K562 (cell line): ENCODE results near the gene TICAM1. TPM values are rescaled to one million over a fixed set of nuclear protein-coding genes. Genes with fewer than 3 reads are reported as not detected.

Source experiments
- CHD1 ChIP-seq: fragments of 200-600 bp; sonication (generic); IDR thresholded peaks from one replicate; pipeline ENCODE4 v1.6.1; 2012; ENCODE audit warnings: mild to moderate bottlenecking, moderate library complexity, low read length, inconsistent platforms
- DDX20 ChIP-seq: fragments of 450-650 bp; IDR thresholded peaks from 2 replicates; pipeline ENCODE4 v1.6.1; 2016; ENCODE audit warnings: missing genetic modification characterization, low read depth, mild to moderate bottlenecking, missing compliant biosample characterization, moderate library complexity
- GABPB1 ChIP-seq: sonication (generic); formaldehyde crosslinking; IDR thresholded peaks from 2 replicates; pipeline ENCODE4 v1.8.0; 2022; ENCODE audit warnings: mild to moderate bottlenecking, missing genetic modification reagents
- HNRNPLL ChIP-seq: fragments of 200-400 bp; formaldehyde crosslinking; IDR thresholded peaks from 2 replicates; pipeline ENCODE4 v1.6.1; 2017; ENCODE audit warnings: low read length, low read depth, mild to moderate bottlenecking; ENCODE audit not compliant: poor library complexity, severe bottlenecking
- MTF1 ChIP-seq: fragments of 250-450 bp; sonication (Bioruptor Pico); IDR thresholded peaks from 2 replicates; pipeline ENCODE4 v1.9.0; 2021; ENCODE audit warnings: moderate library complexity, mild to moderate bottlenecking, inconsistent platforms, borderline replicate concordance
- MXI1 ChIP-seq: IDR thresholded peaks from 2 replicates; pipeline ENCODE4 v1.6.1; 2011; ENCODE audit warnings: low read depth, mild to moderate bottlenecking, improper control_type of control experiment, low read length
- OTX1 ChIP-seq: fragments of 450-650 bp; formaldehyde crosslinking; IDR thresholded peaks from 2 replicates; pipeline ENCODE4 v1.4.0; 2022; ENCODE audit warnings: mild to moderate bottlenecking
- POLR2H ChIP-seq: IDR thresholded peaks from 2 replicates; pipeline ENCODE4 v1.6.1; 2016; ENCODE audit warnings: missing genetic modification characterization, low read depth, mild to moderate bottlenecking, control low read depth, missing compliant biosample characterization, moderate library complexity
- SAFB ChIP-seq: fragments of 200-400 bp; formaldehyde crosslinking; IDR thresholded peaks from 2 replicates; pipeline ENCODE4 v1.6.1; 2017; ENCODE audit warnings: low read depth, low read length, borderline replicate concordance
- SRF ChIP-seq, 2 experiments: fragments of 250-450, 450-650 bp in 1 of 2; sonication (Bioruptor Pico) in 1 of 2; sonication (generic) in 1 of 2; formaldehyde crosslinking; IDR thresholded peaks; 2 replicates each; pipeline versions ENCODE4 v1.5.0 to v1.5.1; 2020 to 2022; ENCODE audit warnings: mild to moderate bottlenecking in 1 of 2, missing genetic modification reagents in 1 of 2
- ZNF217 ChIP-seq: sonication (generic); formaldehyde crosslinking; IDR thresholded peaks from 2 replicates; pipeline ENCODE4 v1.8.0; 2022; ENCODE audit warnings: mild to moderate bottlenecking, missing genetic modification reagents
- ZNF23 ChIP-seq: fragments of 250-450 bp; sonication (Bioruptor Pico); IDR thresholded peaks from 2 replicates; pipeline ENCODE4 v1.4.0; 2020; ENCODE audit warnings: mild to moderate bottlenecking
- ZNF3 ChIP-seq: fragments of 250-450 bp; sonication (Bioruptor Pico); IDR thresholded peaks from 2 replicates; pipeline ENCODE4 v1.5.0; 2021; ENCODE audit warnings: mild to moderate bottlenecking, moderate library complexity
- ZNF311 ChIP-seq: fragments of 250-450 bp; sonication (Bioruptor Pico); IDR thresholded peaks from 2 replicates; pipeline ENCODE4 v1.4.0; 2020; ENCODE audit warnings: mild to moderate bottlenecking, moderate library complexity
- ZNF507 ChIP-seq: conservative IDR thresholded peaks from 2 replicates; pipeline ENCODE4 v1.6.1; 2017; ENCODE audit warnings: missing genetic modification characterization, missing compliant biosample characterization
- ZNF584 ChIP-seq: fragments of 200-800 bp; sonication (Bioruptor generic); IDR thresholded peaks from 2 replicates; pipeline ENCODE4 v1.6.1; 2016; ENCODE audit warnings: low read depth, mild to moderate bottlenecking, missing genetic modification characterization, missing compliant biosample characterization
- ZSCAN32 ChIP-seq: fragments of 450-650 bp; formaldehyde crosslinking; IDR thresholded peaks from 2 replicates; pipeline ENCODE4 v1.4.0; 2020; ENCODE audit warnings: mild to moderate bottlenecking, moderate library complexity
- polyA plus RNA-seq, 8 experiments: library from polyadenylated mRNA; depleted of rRNA in 4 of 8; stranded (reverse) in 5 of 8; unstranded in 3 of 8; fragments of >200 nt; fragmentation: Nextera tagmentation in 2 of 8; fragmentation: Illumina TruSeq in 1 of 8; extraction: Ambion mirVana in 2 of 8; extraction: Trizol in 1 of 8; gene quantifications; 2 replicates each; pipeline versions ENCODE4 v1.2.1 to v1.2.3, GENCODE V29; 2011 to 2014; ENCODE audit warnings: inconsistent platforms in 1 of 8, missing spikeins in 1 of 8
- total RNA-seq, 7 experiments: library from RNA; depleted of rRNA in 6 of 7; stranded (reverse); fragments of >200 nt in 6 of 7; fragmentation: Illumina TruSeq in 2 of 7; extraction: Trizol in 2 of 7; gene quantifications; 2 replicates each; pipeline versions ENCODE4 v1.2.1 to v1.2.3, GENCODE V29; 2011 to 2021; ENCODE audit warnings: low replicate concordance in 1 of 7
- TF ChIP-seq, protein P1 (sequence below): fragments of 450-650 bp; IDR thresholded peaks from 2 replicates; pipeline ENCODE4 v1.7.0; 2016; ENCODE audit warnings: borderline replicate concordance
- TF ChIP-seq, protein P2 (sequence below): fragments of 250-450 bp; sonication (Bioruptor Pico); IDR thresholded peaks from 2 replicates; pipeline ENCODE4 v1.4.0; 2020
- TF ChIP-seq, protein P3 (sequence below): fragments of 450-650 bp; formaldehyde crosslinking; IDR thresholded peaks from 2 replicates; pipeline ENCODE4 v1.4.0; 2020; ENCODE audit warnings: mild to moderate bottlenecking

TICAM1 gene
- total and polyA plus RNA-seq, 9 of the 15 experiments (the other 6 are each of a cell fraction or from before 2014, with no cell fraction given) = 0.07 to 11.6 (median 1.5) TPM

DNA sequence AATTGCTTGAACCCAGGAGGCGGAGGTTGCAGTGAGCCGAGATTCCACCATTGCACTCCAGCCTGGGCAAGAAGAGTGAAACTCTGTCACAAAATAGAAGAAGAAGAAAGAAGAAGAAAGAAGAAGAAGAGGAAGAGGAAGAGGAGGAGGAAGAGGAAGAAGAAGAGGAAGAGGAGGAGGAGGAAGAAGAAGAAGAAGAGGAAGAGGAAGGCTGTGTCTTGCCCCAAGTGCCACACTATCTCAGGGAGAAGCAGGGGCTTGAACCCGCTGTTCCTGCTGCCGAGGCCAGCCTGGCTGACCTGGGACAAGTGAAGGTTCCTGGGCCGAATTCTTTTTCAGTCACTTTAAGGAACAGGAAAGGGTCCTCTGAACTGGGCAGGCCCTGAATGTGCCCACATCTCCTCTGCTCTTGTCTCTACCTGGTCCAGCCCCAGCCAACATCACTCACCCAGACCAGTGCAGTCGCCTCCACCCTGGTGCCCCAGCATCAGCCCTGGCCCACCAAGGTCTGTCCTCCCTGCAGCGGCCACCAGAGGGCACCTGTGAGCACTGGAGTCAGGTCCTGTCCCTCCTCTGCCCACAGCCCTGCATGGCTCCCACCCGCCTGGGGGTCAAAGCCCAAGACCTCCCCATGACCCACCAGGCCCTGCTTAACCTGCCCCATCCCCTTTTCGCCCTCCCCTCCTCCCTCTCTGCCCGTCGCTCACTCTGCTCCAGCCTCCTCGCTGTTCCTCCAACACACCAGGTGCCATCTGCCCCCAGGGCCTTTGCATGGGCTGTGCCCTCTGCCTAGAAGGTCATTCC lies 20.0 kb downstream of the TICAM1 start (continued):
- TF ChIP-seq SRF (CRISPR knock-in tag; IDR thresholded peaks at IDR 0.05) (no peak; a peak in 1 of 4 replicates), SAFB (no peak), MXI1 (no peak), GABPB1 (CRISPR knock-in tag) (peak; percentile 41; the same call in 1 of the 2 replicates), HNRNPLL (no peak), MTF1 (CRISPR knock-in tag) (no peak), ZNF507 (tag) (no peak), ZSCAN32 (CRISPR knock-in tag) (no peak), ZNF311 (CRISPR knock-in tag) (no peak), CHD1 (no peak), ZNF3 (CRISPR knock-in tag) (no peak), ZNF584 (CRISPR knock-in tag) (no peak), DDX20 (tag) (no peak), ZNF23 (CRISPR knock-in tag) (no peak), OTX1 (no peak), ZNF217 (CRISPR knock-in tag) (no peak), POLR2H (tag) (no peak)
- TF ChIP-seq, protein P1, sequence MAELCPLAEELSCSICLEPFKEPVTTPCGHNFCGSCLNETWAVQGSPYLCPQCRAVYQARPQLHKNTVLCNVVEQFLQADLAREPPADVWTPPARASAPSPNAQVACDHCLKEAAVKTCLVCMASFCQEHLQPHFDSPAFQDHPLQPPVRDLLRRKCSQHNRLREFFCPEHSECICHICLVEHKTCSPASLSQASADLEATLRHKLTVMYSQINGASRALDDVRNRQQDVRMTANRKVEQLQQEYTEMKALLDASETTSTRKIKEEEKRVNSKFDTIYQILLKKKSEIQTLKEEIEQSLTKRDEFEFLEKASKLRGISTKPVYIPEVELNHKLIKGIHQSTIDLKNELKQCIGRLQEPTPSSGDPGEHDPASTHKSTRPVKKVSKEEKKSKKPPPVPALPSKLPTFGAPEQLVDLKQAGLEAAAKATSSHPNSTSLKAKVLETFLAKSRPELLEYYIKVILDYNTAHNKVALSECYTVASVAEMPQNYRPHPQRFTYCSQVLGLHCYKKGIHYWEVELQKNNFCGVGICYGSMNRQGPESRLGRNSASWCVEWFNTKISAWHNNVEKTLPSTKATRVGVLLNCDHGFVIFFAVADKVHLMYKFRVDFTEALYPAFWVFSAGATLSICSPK = 0 out of 2 replicates have a peak, but pooled peaks have one; percentile 56
- TF ChIP-seq, protein P2, sequence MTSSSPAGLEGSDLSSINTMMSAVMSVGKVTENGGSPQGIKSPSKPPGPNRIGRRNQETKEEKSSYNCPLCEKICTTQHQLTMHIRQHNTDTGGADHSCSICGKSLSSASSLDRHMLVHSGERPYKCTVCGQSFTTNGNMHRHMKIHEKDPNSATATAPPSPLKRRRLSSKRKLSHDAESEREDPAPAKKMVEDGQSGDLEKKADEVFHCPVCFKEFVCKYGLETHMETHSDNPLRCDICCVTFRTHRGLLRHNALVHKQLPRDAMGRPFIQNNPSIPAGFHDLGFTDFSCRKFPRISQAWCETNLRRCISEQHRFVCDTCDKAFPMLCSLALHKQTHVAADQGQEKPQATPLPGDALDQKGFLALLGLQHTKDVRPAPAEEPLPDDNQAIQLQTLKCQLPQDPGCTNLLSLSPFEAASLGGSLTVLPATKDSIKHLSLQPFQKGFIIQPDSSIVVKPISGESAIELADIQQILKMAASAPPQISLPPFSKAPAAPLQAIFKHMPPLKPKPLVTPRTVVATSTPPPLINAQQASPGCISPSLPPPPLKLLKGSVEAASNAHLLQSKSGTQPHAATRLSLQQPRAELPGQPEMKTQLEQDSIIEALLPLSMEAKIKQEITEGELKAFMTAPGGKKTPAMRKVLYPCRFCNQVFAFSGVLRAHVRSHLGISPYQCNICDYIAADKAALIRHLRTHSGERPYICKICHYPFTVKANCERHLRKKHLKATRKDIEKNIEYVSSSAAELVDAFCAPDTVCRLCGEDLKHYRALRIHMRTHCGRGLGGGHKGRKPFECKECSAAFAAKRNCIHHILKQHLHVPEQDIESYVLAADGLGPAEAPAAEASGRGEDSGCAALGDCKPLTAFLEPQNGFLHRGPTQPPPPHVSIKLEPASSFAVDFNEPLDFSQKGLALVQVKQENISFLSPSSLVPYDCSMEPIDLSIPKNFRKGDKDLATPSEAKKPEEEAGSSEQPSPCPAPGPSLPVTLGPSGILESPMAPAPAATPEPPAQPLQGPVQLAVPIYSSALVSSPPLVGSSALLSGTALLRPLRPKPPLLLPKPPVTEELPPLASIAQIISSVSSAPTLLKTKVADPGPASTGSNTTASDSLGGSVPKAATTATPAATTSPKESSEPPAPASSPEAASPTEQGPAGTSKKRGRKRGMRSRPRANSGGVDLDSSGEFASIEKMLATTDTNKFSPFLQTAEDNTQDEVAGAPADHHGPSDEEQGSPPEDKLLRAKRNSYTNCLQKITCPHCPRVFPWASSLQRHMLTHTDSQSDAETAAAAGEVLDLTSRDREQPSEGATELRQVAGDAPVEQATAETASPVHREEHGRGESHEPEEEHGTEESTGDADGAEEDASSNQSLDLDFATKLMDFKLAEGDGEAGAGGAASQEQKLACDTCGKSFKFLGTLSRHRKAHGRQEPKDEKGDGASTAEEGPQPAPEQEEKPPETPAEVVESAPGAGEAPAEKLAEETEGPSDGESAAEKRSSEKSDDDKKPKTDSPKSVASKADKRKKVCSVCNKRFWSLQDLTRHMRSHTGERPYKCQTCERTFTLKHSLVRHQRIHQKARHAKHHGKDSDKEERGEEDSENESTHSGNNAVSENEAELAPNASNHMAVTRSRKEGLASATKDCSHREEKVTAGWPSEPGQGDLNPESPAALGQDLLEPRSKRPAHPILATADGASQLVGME (CRISPR knock-in tag) = no peak
- TF ChIP-seq, protein P3, sequence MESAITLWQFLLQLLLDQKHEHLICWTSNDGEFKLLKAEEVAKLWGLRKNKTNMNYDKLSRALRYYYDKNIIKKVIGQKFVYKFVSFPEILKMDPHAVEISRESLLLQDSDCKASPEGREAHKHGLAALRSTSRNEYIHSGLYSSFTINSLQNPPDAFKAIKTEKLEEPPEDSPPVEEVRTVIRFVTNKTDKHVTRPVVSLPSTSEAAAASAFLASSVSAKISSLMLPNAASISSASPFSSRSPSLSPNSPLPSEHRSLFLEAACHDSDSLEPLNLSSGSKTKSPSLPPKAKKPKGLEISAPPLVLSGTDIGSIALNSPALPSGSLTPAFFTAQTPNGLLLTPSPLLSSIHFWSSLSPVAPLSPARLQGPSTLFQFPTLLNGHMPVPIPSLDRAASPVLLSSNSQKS (CRISPR knock-in tag) = no peak
